ENCODE data around the gene ETHE1.
A peak's percentile ranks its signal among the peaks of the same experiment; 100 is the strongest.
"Not testable (repeated sequence)": the region's sequence is repeated elsewhere in the genome, so short reads cannot be mapped to it uniquely, and the experiment has no call there.

ETHE1 gene

DNA sequence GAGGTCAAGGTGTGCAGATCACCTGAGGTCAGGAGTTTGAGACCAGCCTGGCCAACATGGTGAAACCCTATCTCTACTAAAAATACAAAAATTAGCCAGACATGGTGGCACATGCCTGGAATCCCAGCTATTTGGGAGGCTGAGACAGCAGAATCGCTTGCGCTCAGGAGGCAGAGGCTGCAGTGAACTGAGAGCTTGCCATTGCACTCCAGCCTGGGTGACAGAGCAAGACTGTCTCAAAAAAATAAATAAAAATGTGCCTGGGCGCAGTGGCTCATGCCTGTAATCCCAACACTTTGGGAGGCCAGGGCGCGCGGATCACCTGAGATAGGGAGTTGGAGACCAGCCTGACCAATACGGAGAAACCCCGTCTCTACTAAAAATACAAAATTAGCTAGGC is 3.3 kb downstream of the ETHE1 start:
- not testable (repeated sequence) for DNase-seq (ENCODE audit: low read depth)

DNA sequence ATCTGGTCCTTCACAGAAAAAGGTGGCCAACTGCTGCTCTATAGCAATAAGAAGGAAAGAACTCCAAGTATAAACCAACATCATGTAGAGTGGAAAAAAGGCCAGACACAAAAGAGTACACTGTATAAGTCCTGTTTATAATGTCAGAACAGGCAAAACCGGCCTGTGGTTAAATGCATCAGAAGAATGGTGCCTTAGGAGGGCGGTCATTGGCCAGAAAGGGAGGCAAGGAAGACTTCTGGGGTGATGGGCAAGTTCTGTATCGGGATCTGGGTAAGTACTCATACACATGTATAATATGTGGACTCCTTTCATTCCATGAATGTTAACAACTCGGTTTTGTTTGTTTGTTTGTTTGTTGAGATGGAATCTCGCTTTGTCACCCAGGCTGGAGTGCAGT is 4.1 kb downstream of the ETHE1 start:
- DNase-seq (ENCODE audit: low read depth) = no peak

DNA sequence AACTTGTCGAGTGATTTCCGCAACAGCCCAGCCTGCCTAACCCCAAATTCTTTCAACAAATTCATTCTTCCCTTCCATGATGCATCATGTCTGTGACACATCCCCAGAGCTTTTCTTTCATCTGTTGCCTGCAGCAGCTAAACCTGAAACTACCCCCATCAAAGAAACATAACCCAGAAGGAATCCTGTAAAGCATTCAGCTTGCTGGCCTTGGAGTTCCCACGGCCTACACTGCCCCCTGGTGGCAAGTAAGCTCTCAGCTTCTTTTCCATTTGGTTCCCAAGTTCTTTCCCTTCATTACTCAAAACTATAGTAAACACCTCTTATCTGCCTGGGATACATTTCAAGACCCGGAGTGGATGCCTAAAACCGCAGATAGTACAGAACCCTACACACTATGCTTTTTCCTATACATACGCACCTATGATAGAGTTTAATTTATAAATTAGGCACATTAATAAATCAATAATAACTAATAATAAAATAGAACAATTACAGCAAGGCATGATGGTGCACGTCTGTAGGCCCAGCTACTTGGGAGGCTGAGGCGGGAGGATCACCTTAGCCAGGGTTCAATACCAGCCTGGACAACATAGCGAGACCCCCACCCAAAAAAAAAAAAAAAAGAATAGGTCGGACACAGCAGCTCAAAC is 7.4 kb downstream of the ETHE1 start:
- peak; percentile 73 for DNase-seq (ENCODE audit: low read depth)

DNA sequence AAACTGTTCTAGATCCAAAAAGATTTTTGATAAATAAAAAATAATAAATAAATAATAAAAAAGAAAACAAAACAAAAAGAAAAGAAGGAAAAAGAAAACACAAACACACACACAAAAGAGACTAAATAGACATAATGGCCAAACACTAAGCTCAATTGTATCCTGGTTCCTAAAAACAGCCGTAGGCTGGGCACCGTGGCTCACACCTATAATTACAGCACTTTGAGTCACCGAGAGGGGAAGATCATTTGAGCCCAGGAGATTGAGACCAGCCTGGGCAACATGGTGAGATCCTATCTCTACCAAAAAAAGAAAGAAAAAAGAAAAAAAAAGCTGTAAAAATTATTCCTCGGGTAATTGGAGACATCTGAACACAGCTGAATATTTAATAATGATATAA is 8.9 kb downstream of the ETHE1 start:
- DNase-seq (ENCODE audit: low read depth) = no peak

DNA sequence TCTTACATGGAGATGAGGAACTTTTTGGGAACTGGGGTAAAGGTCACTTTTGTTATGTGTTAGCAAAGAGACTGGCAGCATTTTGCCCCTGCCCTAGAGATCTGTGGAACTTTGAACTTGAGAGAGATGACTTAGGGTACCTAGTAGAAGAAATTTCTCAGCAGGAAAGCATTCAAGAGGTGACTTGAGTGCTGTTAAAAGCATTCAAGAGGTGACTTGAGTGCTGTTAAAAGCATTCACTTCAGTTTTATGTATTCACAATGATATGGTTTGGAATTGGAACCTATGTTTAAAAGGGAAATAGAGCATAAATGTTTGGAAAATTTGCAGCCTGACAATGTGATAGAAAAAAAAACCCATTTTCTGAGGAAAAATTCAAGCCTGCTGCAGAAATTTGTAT is 14.6 kb downstream of the ETHE1 start:
- not testable (repeated sequence) for DNase-seq (ENCODE audit: low read depth)

DNA sequence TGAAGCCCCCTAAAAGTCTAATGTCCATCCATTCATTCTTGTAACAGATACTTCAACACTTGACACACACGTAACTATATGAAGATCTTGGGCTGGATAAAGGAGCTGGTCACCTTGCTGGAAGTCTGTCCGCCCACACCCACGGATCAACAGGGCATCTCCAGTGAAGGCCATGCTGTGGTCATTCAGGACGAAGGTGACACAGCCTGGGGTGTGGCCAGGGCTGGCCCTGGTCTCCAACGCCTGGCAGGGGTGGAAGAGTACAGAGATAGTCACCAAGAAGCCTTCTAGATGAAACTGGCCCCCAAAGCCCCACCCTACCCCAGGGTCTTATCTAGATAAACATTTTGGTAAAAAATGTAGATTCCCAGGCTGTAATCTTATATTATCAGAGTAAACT is 15.7 kb downstream of the ETHE1 start:
- no peak for DNase-seq (ENCODE audit: low read depth)

DNA sequence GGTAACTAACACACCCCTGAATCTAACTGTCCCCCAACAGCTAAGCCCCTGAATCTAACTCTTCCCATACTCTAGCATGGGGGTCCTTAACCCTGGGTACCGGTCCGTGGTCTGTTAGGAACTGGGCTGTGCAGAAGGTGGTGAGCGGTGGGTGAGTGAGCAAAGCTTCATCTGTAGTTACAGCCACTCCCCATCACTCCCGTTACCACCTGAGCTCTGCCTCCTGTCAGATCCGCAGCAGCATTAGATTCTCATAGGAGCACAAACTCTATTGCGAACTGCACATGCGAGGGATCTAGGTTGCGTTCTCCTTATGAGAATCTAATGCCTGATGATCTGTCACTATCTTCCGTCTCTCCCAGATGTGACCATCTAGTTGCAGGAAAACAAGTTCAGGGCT is 16.3 kb downstream of the ETHE1 start:
- no peak for DNase-seq (ENCODE audit: low read depth)

DNA sequence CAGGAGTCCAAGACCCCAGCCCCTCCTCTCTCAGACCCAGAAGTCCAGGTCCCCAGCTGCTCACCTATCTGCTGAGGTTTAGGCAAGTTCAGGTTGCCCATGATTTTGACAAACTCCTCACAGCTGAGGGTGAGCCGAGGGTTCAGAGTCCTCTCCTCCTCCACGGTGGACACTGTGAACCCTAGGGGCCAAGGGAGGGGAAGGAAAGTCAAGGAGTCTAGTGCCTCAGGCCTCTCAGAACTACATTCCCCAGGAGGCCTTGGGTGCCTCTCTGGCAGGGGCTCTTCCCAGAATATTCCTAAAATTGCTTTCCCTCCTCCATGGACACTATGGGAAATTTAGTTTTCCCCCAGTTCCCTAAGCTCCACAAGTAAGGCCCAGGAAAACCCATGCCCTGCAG is 19.1 kb downstream of the ETHE1 start:
- DNase-seq (ENCODE audit: low read depth) = no peak

DNA sequence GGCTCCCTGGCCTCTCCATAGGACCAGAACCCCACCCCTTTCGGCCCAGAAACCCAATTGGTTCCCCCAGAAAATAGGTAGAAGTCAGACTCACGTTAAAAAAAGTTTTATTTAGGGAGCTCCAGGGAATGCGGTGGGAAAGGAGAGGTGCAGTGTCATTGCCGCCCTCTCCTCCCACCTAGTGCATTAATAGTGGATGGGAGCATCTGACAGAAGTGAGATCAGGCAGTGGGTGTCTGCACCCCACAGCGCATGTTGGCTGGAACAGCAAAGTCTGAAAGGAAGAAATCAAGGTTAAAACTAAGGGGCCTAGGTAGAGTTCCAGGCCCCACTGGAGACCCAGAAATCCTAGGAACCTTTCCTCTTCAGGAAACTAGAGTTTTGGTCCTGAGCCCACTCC is 20.4 kb downstream of the ETHE1 start:
- DNase-seq (ENCODE audit: low read depth) = no peak

DNA sequence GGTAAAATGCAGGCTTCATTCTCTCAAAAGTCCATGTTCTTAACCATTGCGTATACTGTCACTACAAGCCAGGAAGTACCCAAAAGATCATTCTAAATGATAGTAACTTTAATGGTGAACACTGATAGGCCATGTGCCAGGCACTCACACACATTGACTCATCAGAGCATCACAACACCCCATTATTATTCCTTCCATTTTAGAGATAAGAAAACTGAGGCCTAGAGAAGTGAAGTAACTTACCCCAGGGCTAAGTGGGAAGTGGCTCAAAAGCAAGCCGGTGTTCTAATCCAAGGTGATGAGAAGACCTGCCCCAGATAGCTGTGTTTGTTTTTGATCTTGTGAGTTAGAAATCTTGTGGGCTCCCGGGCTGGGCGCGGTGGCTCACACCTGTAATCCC is 21.1 kb downstream of the ETHE1 start:
- no peak for DNase-seq (ENCODE audit: low read depth)

DNA sequence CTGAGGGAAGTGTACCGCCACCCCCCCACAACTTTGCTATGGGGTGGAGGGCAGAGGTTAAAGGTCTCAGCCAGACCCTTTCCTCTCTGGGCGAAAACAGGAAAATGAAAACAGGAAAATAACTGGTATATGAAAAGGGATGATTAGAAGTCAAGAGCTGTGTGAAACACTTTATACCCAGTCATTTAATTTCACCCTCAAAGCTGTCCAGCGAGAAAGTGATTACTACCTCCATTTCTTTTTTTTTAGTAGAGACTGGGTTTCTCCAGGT is 21.9 kb downstream of the ETHE1 start:
- DNase-seq (ENCODE audit: low read depth) = no peak

DNA sequence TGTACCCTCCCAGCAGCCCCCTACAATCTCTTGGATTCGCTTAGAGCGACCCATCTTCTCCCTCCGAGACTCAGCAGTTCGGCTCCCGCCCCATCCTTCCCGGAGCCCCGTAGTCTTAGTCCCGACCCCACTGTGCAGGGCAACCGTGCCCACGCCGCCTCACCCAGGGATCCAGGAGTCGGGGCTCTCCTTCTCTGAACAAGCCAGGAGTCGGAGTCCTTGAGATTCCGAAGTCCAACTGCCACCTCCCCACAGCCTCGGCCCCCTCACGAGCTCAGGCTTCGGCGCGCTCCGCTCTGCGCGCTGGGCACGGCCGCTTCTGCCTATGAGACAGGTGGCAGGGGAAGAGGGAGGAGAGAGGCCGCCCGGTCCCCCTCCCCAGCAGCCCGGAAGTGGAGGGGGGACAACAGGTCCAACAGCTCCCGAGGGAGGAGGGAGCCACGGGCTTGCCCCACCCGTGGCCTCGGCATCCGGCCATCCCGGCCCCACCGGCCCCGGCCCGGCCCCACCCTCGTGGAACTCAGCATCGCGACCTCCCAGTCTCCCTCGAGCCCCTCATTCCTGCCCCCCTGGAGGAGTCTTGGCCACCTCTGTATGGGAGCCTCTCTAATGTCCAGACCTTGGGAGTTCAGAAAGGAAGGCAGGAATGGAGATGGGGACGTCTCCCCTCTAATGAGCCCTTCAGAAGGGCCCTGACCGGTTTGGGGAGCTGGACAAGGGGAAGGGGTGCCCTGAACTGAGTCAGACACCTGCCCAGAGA is 22.4 kb downstream of the ETHE1 start, which contains the start of gene PHLDB3:
PHLDB3 (minus strand) TSS at position 321 of the 760 bp plus-strand sequence. CDS start 628 bp downstream, outside the sequence.
- DNase-seq (ENCODE audit: low read depth) = peak; percentile 29

DNA sequence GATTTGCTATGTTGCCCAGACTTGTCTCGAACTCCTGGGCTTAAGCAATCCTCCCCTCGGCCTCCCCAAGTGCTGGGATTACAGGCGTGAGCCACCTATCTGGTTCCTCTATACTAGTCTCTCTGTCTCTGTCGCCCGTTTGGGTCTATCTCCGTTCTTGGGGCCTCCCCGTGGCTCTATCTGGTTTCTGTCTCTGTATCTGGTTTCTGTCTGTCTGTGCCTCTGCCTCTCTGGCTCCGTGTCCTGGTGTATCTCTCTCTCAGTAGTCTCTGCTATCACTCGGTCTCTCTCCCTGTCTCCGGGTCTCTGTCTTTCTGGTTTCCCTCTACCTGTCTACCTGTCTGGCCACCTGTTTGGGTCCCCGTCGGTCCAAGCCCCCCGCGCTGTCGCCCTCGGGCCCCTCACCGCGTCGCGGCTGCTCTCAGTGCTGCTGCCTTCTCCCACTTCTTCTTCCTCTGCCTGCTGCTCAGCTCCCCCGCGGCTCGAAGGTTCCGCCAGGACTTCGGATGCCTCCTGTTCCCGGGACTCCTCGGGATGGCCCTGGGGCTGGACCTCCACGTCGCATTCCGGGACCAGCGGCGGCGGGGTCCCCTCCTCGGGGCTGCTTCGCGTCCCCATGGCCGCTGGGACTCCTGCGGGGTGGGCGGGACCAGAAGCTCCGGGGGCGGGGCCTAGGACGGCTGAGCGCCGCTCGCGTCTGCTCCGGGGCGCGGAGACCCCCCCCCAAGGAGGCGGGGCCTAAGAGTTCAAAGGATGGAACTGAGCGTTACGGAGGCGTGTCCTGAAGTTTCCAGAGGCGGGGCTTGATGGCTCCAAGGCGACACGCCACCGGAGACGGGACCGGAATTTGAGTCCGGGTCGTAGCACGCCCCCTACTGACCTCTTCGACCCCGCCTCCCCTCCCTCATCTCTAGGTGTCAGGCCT is 23.2 kb downstream of the ETHE1 start:
- DNase-seq (ENCODE audit: low read depth) = peak; percentile 99

DNA sequence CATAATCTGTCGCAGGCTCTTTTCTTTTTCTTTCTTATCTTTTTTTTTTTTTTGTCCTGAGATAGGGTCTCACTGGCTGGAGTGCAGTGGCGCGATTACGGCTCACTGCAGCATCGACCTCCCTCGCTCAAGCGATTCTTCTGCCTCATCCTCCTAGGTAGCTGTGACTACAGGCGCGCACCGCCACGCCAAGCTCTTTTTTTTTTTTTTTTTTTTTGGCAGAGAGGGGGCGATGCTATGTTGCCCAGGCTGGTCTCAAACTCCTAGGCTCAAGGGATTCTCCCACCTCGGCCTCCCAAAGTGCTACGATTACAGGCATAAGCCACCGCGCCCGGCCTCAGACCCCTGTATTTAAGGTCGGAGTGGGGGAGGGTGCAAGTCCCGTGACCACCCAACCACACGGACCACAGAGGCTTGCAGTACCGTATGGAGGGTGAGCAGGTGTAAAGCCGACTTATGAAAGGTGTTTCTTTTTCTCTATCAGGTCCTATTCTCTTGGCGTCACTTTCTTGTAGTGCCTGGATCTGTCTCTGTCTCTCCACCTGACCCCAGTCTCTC is 24.5 kb downstream of the ETHE1 start:
- DNase-seq (ENCODE audit: low read depth) = no peak

DNA sequence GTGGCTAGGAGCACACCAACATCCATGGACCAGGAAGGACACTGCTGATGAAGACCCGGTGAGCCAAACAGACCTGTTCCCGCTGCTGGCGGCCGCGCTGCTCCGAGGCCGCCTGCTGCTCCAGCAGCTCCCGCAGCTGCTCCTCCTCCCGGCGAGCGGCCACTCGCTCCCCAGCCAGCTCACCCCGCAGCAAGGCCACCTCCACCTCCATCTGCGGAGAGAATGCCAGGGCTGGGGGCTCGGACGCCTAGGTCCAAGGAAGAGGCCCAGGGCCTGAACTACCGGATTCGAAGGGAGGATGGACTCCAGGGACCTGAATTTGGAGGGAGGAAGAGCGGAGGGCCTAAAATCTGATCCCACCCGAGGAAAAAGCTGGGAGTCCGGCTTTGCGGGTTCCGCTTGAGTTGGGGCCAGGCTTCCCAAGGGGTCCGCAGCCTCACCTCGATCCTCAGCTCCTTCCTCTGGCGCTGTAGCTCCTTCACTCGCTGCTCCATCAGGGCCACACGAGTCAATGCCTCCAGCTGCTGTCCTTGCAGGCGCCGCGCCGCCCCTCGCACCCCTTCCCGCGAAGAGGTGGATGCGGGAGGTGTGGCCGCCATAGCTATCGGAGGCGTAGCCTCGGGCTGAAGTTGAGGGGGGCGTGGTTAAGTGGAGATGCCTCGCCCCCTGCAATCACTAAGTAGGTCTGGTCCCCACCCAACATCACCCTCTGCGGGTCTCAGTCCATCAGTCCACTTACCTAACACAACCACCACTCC is 25.2 kb downstream of the ETHE1 start:
- DNase-seq (ENCODE audit: low read depth) = no peak

DNA sequence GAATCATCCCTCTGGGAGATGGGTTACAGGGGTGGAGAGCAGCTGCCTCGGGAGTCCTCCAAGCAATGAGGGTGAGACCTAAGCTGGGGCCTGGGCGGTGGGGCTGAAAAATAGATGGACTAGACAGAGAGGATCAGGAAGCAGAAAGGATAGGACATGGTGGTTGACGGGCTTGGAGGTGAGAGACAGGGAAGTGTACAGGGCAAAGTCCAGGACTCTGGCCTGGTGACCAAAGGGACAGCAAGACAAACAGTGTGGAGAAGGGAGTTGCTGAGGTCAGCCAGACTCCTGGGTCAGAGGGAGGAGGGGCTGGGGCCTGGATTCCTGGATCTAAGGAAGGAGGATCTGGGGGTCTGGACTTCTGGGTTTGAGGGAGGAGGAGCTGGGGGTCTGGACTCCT is 28.0 kb downstream of the ETHE1 start:
- DNase-seq (ENCODE audit: low read depth) = no peak

DNA sequence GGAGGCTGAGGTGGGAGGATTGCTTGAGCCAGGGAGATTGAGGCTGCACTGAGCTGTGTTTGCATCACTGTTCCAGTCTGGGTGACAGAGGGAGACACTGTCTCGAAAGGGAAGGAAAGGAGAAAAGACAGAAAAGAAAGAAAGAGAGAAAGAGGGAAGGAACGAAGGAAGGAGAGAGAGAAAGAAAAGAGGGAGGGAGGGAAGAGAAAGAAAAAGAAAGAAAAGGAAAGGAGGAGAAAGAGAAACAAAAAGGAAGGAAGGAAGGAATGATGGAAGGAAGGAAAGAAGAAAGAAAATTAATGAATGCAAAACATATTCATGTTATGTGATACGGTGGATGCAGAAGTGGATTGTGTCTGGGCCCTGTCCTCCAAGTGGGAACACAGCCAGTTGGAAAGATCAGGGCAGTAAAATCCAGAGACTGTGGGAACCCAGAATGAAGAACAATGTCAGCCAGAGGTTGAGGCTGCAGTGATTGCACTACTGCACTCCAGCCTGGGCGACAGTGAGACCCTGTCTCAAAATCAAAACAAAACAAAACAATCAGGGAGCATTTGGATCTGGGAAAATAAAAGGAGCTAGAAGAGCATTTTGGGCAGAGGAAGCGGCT is 28.7 kb downstream of the ETHE1 start:
- no peak for DNase-seq (ENCODE audit: low read depth)

DNA sequence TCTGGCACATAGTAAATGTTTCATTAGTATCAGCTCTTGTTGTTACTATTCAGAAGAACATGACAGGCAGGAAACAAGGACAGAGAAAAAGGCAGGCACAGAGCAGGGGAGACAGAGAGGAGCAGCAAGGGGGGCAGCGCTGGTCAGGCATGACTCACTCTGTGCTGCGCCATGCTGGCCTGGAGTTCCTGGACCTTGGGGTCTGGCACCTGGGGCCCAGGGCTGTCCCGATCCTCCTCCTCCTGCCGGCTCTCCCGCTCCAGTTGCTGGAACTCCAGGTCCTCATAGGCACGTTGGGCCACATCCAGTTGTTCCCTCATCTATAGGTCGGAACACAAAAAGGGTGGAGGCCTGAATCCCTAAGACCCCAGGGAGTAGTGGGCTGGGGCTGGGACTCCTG is 30.0 kb downstream of the ETHE1 start:
- no peak for DNase-seq (ENCODE audit: low read depth)

DNA sequence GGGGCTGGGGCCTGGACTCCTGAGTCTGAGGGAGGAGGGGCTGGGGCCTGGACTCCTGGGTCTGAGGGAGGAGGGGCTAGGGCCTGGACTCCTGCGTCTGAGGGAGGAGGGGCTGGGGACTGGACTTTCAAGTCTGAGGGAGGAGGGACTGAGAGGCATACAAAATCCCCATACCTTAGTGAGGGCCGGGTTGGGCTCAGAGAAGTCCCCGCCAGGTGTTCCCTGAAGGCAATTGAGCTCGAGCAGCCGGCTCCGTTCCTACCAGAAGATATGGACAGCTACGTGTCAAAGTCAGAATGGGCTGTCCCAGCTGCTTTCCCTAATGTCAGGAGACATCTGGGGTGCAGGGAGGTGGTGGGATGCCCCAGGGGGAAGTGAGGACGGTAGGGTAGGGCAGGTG is 31.9 kb downstream of the ETHE1 start:
- no peak for DNase-seq (ENCODE audit: low read depth)

DNA sequence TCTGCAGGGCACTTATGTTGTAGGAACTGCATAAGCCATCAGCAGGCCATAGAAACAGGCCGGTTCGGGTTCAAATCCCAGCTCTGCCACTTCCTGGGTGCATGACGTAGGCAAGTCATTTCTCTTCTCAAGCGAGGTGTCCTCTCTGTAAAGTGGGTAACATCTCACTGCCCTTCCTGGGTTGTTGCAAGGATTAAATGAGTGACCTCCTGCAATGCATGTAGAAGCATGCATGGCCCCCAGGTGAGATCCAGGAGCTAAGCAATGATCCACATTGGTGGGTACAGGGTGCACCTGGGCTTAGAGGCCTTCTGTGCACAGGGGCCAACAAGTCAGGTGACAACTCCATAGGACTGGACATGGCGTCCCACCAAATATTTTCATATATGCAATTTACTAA is 36.2 kb downstream of the ETHE1 start:
- no peak for DNase-seq (ENCODE audit: low read depth)

DNA sequence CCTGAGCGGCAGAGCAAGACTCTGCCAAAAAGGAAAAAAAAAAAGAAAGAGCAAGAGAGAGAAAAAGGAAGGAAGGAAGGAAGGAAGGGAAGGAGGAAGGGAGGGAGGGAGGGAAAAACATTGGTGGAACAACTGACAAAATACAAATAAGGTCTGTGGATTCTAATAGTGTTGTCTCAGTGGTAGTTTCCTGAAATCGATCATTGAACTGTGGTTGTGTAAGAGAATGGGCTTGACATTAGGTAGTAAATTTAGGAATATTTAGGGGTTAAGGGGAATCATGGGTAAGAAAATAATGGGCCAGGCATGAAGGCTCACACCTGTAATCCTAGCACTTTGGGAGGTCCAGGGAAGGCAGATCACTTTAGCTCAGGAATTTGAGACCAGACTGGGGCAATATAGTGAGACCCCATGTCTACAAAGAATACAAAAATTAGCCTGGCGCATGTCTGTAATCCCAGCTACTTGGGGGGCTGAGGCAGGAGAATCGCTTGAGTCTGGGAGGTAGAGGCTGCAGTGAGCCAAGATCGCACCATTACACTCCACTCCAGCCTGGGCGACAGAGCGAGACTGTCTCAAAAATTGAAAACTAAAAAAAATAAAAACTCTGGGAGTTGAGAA is 36.9 kb downstream of the ETHE1 start:
- DNase-seq (ENCODE audit: low read depth) = no peak

Measured in activated T-helper 9 cell treated with anti-CD3 and anti-CD28 coated beads, Interleukin-2, amount 50 U/mL, for 16 hours (primary cell).